ENCODE measurements around the gene FAU. TPM values are rescaled to one million over a fixed set of nuclear protein-coding genes. Genes with fewer than 3 reads are reported as not detected.
A peak's percentile ranks its signal among the peaks of the same experiment; 100 is the strongest.
"Not testable (repeated sequence)": the region's sequence is repeated elsewhere in the genome, so short reads cannot be mapped to it uniquely, and the experiment has no call there.

FAU gene
- 511 TPM for total RNA-seq
- long read RNA-seq, transcript FAU-207 (5 exons, 847 nt): major isoform, 160 of 166 reads
- long read RNA-seq, partial matches to known transcripts: 3 of 166 reads
- long read RNA-seq, other reads (novel, unspliced or antisense): 1 of 166 reads

GRCh38 chr11:65121865-65122696 is at the start of gene FAU, which contains the start of gene MRPL49:
Gene FAU, minus strand, starts transcription at chr11:65122134. Its CDS starts 321 bp downstream, at chr11:65121813.
Gene MRPL49, plus strand, starts transcription at chr11:65122321. Its CDS starts 26 bp downstream, at chr11:65122347.
- DNase-seq (ENCODE audit: low spot score): peak; percentile 100
- intact Hi-C loops (cut with DNase I): no loop called here

- DNase-seq (ENCODE audit: low spot score): no peak
- intact Hi-C loops (cut with DNase I): no loop called here
Observed at GRCh38 chr11:65170058-65170534, 48.2 kb upstream of the FAU start, which contains the start of gene SPDYC. Gene SPDYC, plus strand, starts transcription at chr11:65170233. Its CDS starts 1,125 bp downstream, at chr11:65171358.

- intact Hi-C loops (cut with DNase I): no loop called here
- no peak for DNase-seq (ENCODE audit: low spot score)
Observed at GRCh38 chr11:65169164-65169641, 47.3 kb upstream of the FAU start.

- DNase-seq (ENCODE audit: low spot score): no peak
- intact Hi-C loops (cut with DNase I): no loop called here
Observed at GRCh38 chr11:65167656-65168055, 45.7 kb upstream of the FAU start.

- intact Hi-C loops (cut with DNase I): no loop called here
- DNase-seq (ENCODE audit: low spot score): no peak
Observed at GRCh38 chr11:65166893-65167292, 45.0 kb upstream of the FAU start.

DNA sequence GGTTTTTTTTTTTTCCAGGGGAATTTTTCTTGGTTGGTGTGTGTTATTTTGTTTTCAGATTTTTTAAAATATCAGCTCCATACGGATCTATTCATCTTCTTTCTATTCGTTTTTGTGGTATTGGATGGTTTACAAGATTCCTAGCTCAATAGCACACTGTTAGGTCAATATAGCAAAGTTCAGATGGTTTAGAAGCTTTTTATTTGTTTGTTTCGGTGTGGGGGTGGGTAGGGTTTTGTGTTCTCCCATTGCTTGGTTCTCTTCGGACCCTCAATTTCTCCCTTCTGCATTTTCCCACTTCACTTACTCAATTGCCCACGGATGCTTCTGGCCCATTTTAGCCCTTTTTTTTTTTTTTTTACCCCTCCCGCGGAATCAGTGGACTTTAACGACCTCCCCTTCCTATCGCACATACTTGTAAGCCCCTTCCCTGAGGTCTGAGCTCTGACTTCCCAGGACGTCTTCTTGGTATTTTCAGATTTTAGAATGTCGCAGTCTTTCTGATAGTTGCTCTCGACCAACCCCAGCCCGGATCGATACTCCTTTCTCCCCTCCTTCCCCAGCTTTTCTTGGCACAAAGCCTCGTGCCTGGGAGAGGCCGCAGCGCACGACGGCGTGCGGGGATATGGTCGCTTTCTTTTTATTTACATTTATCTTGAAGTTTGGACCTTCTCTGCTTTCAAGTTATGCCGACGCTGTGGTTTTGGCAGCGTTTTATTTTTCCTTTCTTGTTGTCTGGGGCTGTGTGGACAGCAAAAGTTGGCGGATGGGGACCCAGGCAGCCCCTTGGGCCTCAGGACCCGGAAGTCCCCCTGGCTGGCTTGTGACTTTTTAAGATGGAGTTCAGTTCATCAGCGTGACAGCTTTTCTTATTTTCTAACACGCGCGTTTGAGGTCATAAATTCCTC is 43.7 kb upstream of the FAU start:
- DNase-seq (ENCODE audit: low spot score): no peak
- intact Hi-C loops (cut with DNase I): no loop called here

GRCh38 chr11:65163684-65164083 is 41.8 kb upstream of the FAU start:
- intact Hi-C loops (cut with DNase I): no loop called here

DNA sequence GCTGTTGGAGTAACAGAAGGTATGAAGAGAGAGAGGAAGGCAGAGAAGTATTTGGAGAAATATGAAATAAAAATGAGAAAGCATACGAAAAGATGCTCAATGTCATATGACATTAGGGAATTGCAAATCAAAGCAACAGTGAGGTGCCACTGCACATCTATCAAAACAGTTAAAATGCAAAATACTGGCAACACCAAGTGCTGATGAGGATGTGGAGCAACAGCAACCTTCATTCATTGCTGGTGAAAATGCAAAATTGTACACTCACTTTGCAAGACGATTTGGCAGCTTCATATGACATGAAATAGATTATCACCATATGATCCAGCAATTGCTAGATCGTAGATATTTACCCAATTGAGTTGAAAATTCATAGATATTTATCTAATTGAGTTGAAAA is 38.7 kb upstream of the FAU start:
- intact Hi-C loops (cut with DNase I): no loop called here
- no peak for DNase-seq (ENCODE audit: low spot score)

More at GRCh38 chr11:65163684-65164083, 41.8 kb upstream of the FAU start:
- no peak for DNase-seq (ENCODE audit: low spot score)

DNA sequence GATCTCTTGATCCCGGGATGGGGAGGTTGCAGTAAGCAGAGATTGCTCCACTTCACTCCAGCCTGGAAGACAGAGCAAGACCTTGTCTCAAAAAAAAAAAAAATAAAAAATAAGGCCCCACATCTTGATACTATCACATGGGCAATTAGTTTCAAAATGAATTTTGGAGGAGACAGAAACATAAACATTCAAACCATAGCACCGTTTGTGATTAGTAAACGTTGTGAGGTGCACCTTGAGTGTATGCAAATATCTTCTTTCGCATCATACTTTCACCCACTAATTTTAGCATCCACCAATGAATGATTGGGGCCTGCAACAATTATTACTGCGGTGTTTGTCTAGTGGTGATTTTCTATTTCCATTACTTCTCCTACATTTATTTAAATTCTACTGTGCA is 37.1 kb upstream of the FAU start:
- DNase-seq (ENCODE audit: low spot score): no peak
- intact Hi-C loops (cut with DNase I): no loop called here

GRCh38 chr11:65157336-65157735 is 35.4 kb upstream of the FAU start:
- intact Hi-C loops (cut with DNase I): no loop called here
- no peak for DNase-seq (ENCODE audit: low spot score)

- intact Hi-C loops (cut with DNase I): no loop called here
- DNase-seq (ENCODE audit: low spot score): no peak
Observed at GRCh38 chr11:65156926-65157325, 35.0 kb upstream of the FAU start.

GRCh38 chr11:65156256-65156655 is 34.3 kb upstream of the FAU start:
- DNase-seq (ENCODE audit: low spot score): no peak
- intact Hi-C loops (cut with DNase I): no loop called here

GRCh38 chr11:65152122-65152521 is 30.2 kb upstream of the FAU start:
- intact Hi-C loops (cut with DNase I): no loop called here
- no peak for DNase-seq (ENCODE audit: low spot score)

DNA sequence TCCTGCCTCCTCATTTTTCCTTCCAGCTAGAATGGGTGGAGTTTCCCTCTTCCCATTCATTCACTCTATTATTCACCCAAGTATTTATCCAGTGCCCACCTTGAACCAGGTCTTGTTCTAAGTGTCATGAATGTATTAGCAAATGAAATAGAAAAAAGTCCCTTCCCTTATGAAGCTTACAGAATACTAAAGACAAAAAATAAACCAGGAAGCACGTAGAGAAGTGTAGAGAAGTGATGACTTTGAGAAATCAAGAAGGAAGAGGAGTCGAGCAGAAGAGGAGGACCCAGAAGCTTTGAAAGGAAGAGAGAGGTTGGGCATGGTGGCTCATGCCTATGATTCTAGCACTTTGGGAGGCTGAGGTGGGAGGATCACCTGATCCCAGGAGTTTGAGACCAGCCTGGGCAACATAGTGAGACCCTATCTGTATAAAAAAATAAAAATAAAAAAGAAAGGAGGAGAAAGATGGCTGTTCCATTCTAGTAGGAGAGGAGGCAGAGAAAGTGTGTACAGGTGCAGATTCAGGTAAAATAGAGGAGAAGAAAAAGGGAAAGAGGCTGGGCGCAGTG is 29.5 kb upstream of the FAU start:
- intact Hi-C loops (cut with DNase I): no loop called here
- no peak for DNase-seq (ENCODE audit: low spot score)

DNA sequence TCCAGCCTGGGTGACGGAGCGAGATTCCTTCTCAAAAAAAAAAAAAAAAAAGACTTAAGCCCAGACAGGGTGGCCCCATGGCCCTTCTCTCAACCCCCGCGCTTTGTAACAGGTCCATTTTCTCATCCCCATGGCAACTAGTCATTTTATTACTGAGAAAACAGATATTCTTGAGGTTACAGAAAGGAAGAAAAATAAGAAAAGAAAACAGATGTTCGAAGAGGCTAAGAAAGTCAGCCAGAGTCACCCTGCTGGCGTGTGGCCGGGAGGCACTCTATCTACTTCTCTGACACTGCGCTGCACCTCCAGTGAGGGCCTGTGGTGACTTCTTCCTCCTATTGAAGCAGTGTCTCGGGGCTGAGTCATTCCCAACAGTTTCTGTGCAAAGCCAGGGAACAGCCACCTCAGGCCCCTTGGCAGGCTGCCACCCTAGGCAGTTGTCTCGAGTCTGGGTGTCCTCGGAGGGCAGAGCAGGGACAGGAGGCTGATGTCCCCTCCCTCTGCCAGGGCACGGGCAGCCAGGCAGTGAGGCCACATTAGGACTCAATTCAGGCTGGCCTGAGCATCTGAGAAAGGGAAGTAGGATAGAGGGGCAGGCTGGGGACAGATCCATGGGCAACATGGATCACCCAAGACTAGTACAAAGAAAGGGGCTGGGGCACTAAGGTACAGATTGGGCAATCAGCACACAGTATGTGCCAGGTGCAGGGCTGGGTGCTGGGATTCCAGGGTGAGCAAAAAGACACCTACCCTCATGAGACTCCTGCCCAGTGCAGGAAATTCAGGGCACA is 28.8 kb upstream of the FAU start:
- intact Hi-C loops (cut with DNase I): no loop called here
- peak; percentile 89 for DNase-seq (ENCODE audit: low spot score)

- intact Hi-C loops (cut with DNase I); DNase-seq (ENCODE audit: low spot score): not testable (repeated sequence)
Observed at GRCh38 chr11:65150131-65150508, 28.2 kb upstream of the FAU start.

- intact Hi-C loops (cut with DNase I): no loop called here
- DNase-seq (ENCODE audit: low spot score): no peak
Observed at GRCh38 chr11:65148657-65149056, 26.7 kb upstream of the FAU start.

GRCh38 chr11:65147352-65148075 is 25.6 kb upstream of the FAU start:
- intact Hi-C loops (cut with DNase I): no loop called here

More at GRCh38 chr11:65147352-65148075, 25.6 kb upstream of the FAU start:
- no peak for DNase-seq (ENCODE audit: low spot score)

Data from cardiac septum (tissue), 1 donor.